BLaER1 (cell line): ENCODE measurements around the gene GRB10.

Experiments used
- H3K27ac ChIP-seq: shearing (Covaris generic); formaldehyde crosslinking; 2 replicates; pipeline ENCODE4 v1.8.1; 2022
- H3K27me3 ChIP-seq: shearing (Covaris generic); formaldehyde crosslinking; 2 replicates; pipeline ENCODE4 v1.8.1; 2022
- H3K36me3 ChIP-seq: shearing (Covaris generic); formaldehyde crosslinking; 2 replicates; pipeline ENCODE4 v1.8.1; 2022
- H3K4me1 ChIP-seq: shearing (Covaris generic); formaldehyde crosslinking; 2 replicates; pipeline ENCODE4 v1.8.1; 2022
- H3K4me2 ChIP-seq: shearing (Covaris generic); formaldehyde crosslinking; 2 replicates; pipeline ENCODE4 v1.8.1; 2022
- H3K4me3 ChIP-seq: shearing (Covaris generic); formaldehyde crosslinking; 2 replicates; pipeline ENCODE4 v1.8.1; 2022
- H3K9ac ChIP-seq: shearing (Covaris generic); formaldehyde crosslinking; 2 replicates; pipeline ENCODE4 v1.8.1; 2022
- H3K9me3 ChIP-seq: shearing (Covaris generic); formaldehyde crosslinking; 2 replicates; pipeline ENCODE4 v1.8.1; 2022
- H4K20me1 ChIP-seq: shearing (Covaris generic); formaldehyde crosslinking; 2 replicates; pipeline ENCODE4 v1.8.1; 2022
- Cebpa-rat ChIP-seq: shearing (Covaris generic); IDR thresholded peaks from 2 replicates; pipeline ENCODE4 v1.8.1; 2022

GRB10 gene

GRCh38 chr7:50662041-50662694, 120.5 kb downstream of the GRB10 start:
- H3K27me3 ChIP-seq, result no peaks in the 10 kb centered on the region
- H3K4me3 ChIP-seq, result no peak overlapping the region
- no peak overlapping the region for H3K9ac ChIP-seq
- H3K4me2 ChIP-seq, result peak overlapping the region; percentile 88
- H3K36me3 ChIP-seq, result peaks cover 58% of the 10 kb centered on the region
- peak overlapping the region; percentile 5; the same call in 1 of the 2 replicates for H3K27ac ChIP-seq
- peaks cover 94% of the 10 kb centered on the region for H3K4me1 ChIP-seq
- TF ChIP-seq Cebpa-rat, result no peak
- no peaks in the 10 kb centered on the region for H3K9me3 ChIP-seq
- H4K20me1 ChIP-seq, result peaks cover 56% of the 10 kb centered on the region

GRCh38 chr7:50661345-50662040, 121.2 kb downstream of the GRB10 start:
- Histone ChIP-seq H3K4me1 (peaks cover 93% of the 10 kb centered on the region), H4K20me1 (peaks cover 56% of the 10 kb centered on the region), H3K4me3 (no peak overlapping the region), H3K36me3 (peaks cover 60% of the 10 kb centered on the region), H3K9me3 (no peaks in the 10 kb centered on the region), H3K27me3 (no peaks in the 10 kb centered on the region), H3K27ac (0 out of 2 replicates have a peak overlapping the region, but pooled peaks have one; percentile 5), H3K4me2 (peak overlapping the region; percentile 88), H3K9ac (no peak overlapping the region)
- TF ChIP-seq Cebpa-rat, result no peak

GRCh38 chr7:50660830-50661175, 121.9 kb downstream of the GRB10 start:
- Histone ChIP-seq H3K27ac (no peak overlapping the region), H3K4me1 (peaks cover 86% of the 10 kb centered on the region), H3K36me3 (peaks cover 60% of the 10 kb centered on the region), H3K4me2 (peak overlapping the region; percentile 88), H3K4me3 (no peak overlapping the region), H4K20me1 (peaks cover 50% of the 10 kb centered on the region), H3K9me3 (no peaks in the 10 kb centered on the region), H3K27me3 (no peaks in the 10 kb centered on the region), H3K9ac (no peak overlapping the region)
- no peak for TF ChIP-seq Cebpa-rat

- no peak overlapping the region for H3K9ac ChIP-seq
- H3K36me3 ChIP-seq, result peaks cover 66% of the 10 kb centered on the region
- H3K4me3 ChIP-seq, result 0 out of 2 replicates have a peak overlapping the region, but pooled peaks have one; percentile 3
- H3K27me3 ChIP-seq, result no peaks in the 10 kb centered on the region
- H3K4me2 ChIP-seq, result peak overlapping the region; percentile 88
- H3K4me1 ChIP-seq, result peaks cover 80% of the 10 kb centered on the region
- H4K20me1 ChIP-seq, result peaks cover 48% of the 10 kb centered on the region
- no peak for TF ChIP-seq Cebpa-rat
- no peaks in the 10 kb centered on the region for H3K9me3 ChIP-seq
- H3K27ac ChIP-seq, result no peak overlapping the region
Measured at GRCh38 chr7:50660040-50660829, 122.5 kb downstream of the GRB10 start.

GRCh38 chr7:50659329-50659965, 123.2 kb downstream of the GRB10 start:
- Histone ChIP-seq H3K4me1 (peaks cover 72% of the 10 kb centered on the region), H3K9me3 (no peaks in the 10 kb centered on the region), H3K27me3 (no peaks in the 10 kb centered on the region), H3K4me3 (no peak overlapping the region), H3K36me3 (peaks cover 70% of the 10 kb centered on the region), H4K20me1 (peaks cover 40% of the 10 kb centered on the region), H3K27ac (no peak overlapping the region), H3K4me2 (peak overlapping the region; percentile 88), H3K9ac (no peak overlapping the region)
- TF ChIP-seq Cebpa-rat, result no peak

GRCh38 chr7:50658696-50659095, 124.0 kb downstream of the GRB10 start:
- Histone ChIP-seq H3K9me3 (no peaks in the 10 kb centered on the region), H3K4me3 (no peak overlapping the region), H3K36me3 (peaks cover 64% of the 10 kb centered on the region), H3K4me1 (peaks cover 69% of the 10 kb centered on the region), H3K4me2 (peak overlapping the region; percentile 88; the same call in 1 of the 2 replicates), H3K27me3 (no peaks in the 10 kb centered on the region), H3K27ac (no peak overlapping the region), H4K20me1 (peaks cover 33% of the 10 kb centered on the region; the same call in 1 of the 2 replicates), H3K9ac (no peak overlapping the region)
- TF ChIP-seq Cebpa-rat, result no peak

- Histone ChIP-seq H3K27ac (no peak overlapping the region), H3K9ac (no peak overlapping the region), H3K4me3 (no peak overlapping the region), H3K4me2 (no peak overlapping the region), H3K27me3 (no peaks in the 10 kb centered on the region), H3K36me3 (peaks cover 59% of the 10 kb centered on the region), H3K4me1 (peaks cover 69% of the 10 kb centered on the region), H3K9me3 (no peaks in the 10 kb centered on the region), H4K20me1 (peaks cover 25% of the 10 kb centered on the region; the same call in 1 of the 2 replicates)
- TF ChIP-seq Cebpa-rat, result no peak
Measured at GRCh38 chr7:50657912-50658311, 124.8 kb downstream of the GRB10 start.

- Histone ChIP-seq H3K9me3 (no peaks in the 10 kb centered on the region), H3K4me2 (no peak overlapping the region), H3K36me3 (peaks cover 60% of the 10 kb centered on the region), H3K27ac (no peak overlapping the region), H3K27me3 (no peaks in the 10 kb centered on the region), H3K4me1 (peaks cover 65% of the 10 kb centered on the region), H4K20me1 (peaks cover 20% of the 10 kb centered on the region; the same call in 1 of the 2 replicates), H3K9ac (no peak overlapping the region), H3K4me3 (no peak overlapping the region)
- TF ChIP-seq Cebpa-rat, result no peak
Measured at GRCh38 chr7:50657341-50657873, 125.3 kb downstream of the GRB10 start.
